ENCODE results near the gene SLX4IP. TPM values are rescaled to one million over a fixed set of nuclear protein-coding genes. Genes with fewer than 3 reads are reported as not detected.

The SLX4IP gene
- total and polyA plus RNA-seq, 2 donors (not counting 3 experiments of a cell fraction or from before 2014, with no cell fraction given): 1.9 to 4.5 TPM

- ChIA-PET POLR2A (no interaction called here), CTCF (interaction anchor here (0.7 to 2.3 kb wide), 5 partner anchors 10 to 1065 kb away, joined by 3 to 5 read pairs (median 4); no protein-coding TSS in a partner anchor)
- Histone ChIP-seq H4K20me1 (replicated peaks; ENCODE audit: control insufficient read depth, extremely low read depth, insufficient read depth, low read length) (no peaks in the 10 kb centered on the region), H3K27me3 (ENCODE audit: control insufficient read depth in 2 of 2, insufficient read depth in 2 of 2, low read length in 2 of 2) (no peaks in the 10 kb centered on the region), H3K79me2 (ENCODE audit: control insufficient read depth, insufficient read depth, low read length) (no peaks in the 10 kb centered on the region), H3K4me1 (ENCODE audit: control insufficient read depth, extremely low read depth, insufficient read depth, low read length) (peaks cover 2% of the 10 kb centered on the region), H3K9me3 (replicated peaks; ENCODE audit: control insufficient read depth, insufficient read depth, low read length) (no peaks in the 10 kb centered on the region), H2AFZ (ENCODE audit: low read depth, low read length) (no peak overlapping the region), H3K36me3 (ENCODE audit: control insufficient read depth in 2 of 2, extremely low read depth in 1 of 2, insufficient read depth in 2 of 2, low read length in 2 of 2) (no peaks in the 10 kb centered on the region), H3K27ac (ENCODE audit: insufficient read depth, low read depth, low read length) (no peak overlapping the region), H3K9ac (replicated peaks; ENCODE audit: extremely low read depth, insufficient read depth, low read length) (no peak overlapping the region), H3K4me2 (ENCODE audit: insufficient read depth, low read length) (no peak overlapping the region), H3K9me1 (replicated peaks; ENCODE audit: control insufficient read depth, extremely low read depth, insufficient read depth, low read length) (no peaks in the 10 kb centered on the region), H3K4me3 (replicated peaks in 1 of 3; ENCODE audit: insufficient read depth in 1 of 3, low read depth in 1 of 3, low read length in 3 of 3) (no peak overlapping the region)
- TF ChIP-seq GATA2 (IDR thresholded peaks at IDR 0.05; ENCODE audit: insufficient read depth, insufficient read length, low read depth, low read length) (no peak), FOS (IDR thresholded peaks at IDR 0.05; ENCODE audit: borderline replicate concordance, insufficient read depth, low read length) (no peak), MYC (IDR thresholded peaks at IDR 0.05; ENCODE audit: low read depth, low read length) (no peak), POLR2AphosphoS5 (IDR thresholded peaks at IDR 0.05; ENCODE audit: insufficient read depth, low read depth, low read length) (no peak), JUN (IDR thresholded peaks at IDR 0.05; ENCODE audit: borderline replicate concordance, insufficient read depth, insufficient read length, low read depth) (no peak), EZH2 (IDR thresholded peaks at IDR 0.05; ENCODE audit: borderline replicate concordance, low read depth, low read length, severe bottlenecking) (no peak), CTCF (IDR thresholded peaks at IDR 0.05; ENCODE audit: extremely low read depth in 1 of 2, insufficient read depth in 1 of 2, low read depth in 1 of 2, low read length in 2 of 2) (no peak), MAX (IDR thresholded peaks at IDR 0.05; ENCODE audit: insufficient read depth, insufficient read length) (no peak)
- intact Hi-C loops (cut with micrococcal nuclease) (no loop called here), dilution Hi-C loops (cut with MboI; ENCODE audit: extremely low pct_ligation_motif_present, low sequenced_read_pairs) (no loop called here)
- no peak for DNase-seq (ENCODE audit: low read depth, low spot score)
- no TSS peak for BruUV-seq (replicated peaks)
- no peak for FAIRE-seq
Observed at GRCh38 chr20:10478205-10478604, 43.1 kb downstream of the SLX4IP start.
